Measurements from ENCODE around the gene PNN.
"Not testable (repeated sequence)": the region's sequence is repeated elsewhere in the genome, so short reads cannot be mapped to it uniquely, and the experiment has no call there.

Gene PNN

GRCh38 chr14:39229601-39230110, 54.6 kb downstream of the PNN start:
- no peak for DNase-seq (ENCODE audit: low read depth in 2 of 2)

- no peak for DNase-seq (ENCODE audit: low read depth in 2 of 2)
Measured at GRCh38 chr14:39230416-39231035, 55.5 kb downstream of the PNN start.

DNA sequence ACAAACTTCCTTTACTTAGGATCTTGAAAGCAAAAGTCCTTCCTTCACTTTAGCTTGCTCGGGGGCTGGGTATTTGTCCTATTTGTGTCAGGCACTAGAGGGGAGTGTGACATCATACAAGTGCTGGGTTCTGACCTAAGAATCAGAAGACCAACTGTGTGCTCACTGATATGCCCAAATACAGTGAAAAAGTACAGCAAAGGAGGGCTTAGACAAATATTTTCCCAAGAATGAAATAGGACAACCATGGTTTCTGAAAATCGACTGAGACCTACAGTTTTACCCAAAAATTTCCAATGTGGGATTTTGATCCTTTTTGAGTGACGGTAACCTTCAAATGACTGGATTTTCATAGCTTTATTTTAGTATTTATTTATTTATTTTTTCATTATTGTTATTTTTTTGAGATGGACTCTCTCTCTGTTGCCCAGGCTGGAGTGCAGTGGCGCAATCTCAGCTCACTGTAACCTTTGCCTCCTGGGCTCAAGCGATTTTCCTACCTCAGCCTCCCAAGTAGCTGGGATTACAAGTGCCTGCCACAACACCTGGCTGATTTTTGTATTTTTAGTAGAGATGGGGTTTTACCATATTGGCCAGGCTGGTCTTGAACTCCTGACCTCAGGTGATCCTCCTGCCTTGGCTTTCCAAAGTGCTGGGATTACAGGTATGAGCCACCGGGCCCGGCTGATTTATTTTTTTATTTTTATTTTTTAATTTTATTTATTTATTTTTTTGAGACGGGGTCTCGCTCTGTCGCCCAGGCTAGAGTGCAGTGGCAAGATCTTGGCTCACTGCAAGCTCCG, 56.9 kb downstream of the PNN start:
- DNase-seq (ENCODE audit: low read depth in 2 of 2): not testable (repeated sequence)
